Choroid plexus epithelial cell (primary cell): ENCODE results near the gene ROGDI.

Experiments
- DNase-seq: peaks from one replicate; pipeline ENCODE4 v3.0.0-alpha.2; 2010; ENCODE audit warnings: low read depth
- H3K4me3 ChIP-seq: 2 replicates; pipeline ENCODE4 v1.5.1; 2011; ENCODE audit warnings: low read depth, mild to moderate bottlenecking, control low read depth, low read length, moderate library complexity
- TF ChIP-seq, protein P1 (sequence below): conservative IDR thresholded peaks from 2 replicates; pipeline ENCODE4 v1.5.1; 2011; ENCODE audit warnings: low read depth, mild to moderate bottlenecking, control low read depth, inconsistent platforms, low read length, moderate library complexity

The ROGDI gene

DNA sequence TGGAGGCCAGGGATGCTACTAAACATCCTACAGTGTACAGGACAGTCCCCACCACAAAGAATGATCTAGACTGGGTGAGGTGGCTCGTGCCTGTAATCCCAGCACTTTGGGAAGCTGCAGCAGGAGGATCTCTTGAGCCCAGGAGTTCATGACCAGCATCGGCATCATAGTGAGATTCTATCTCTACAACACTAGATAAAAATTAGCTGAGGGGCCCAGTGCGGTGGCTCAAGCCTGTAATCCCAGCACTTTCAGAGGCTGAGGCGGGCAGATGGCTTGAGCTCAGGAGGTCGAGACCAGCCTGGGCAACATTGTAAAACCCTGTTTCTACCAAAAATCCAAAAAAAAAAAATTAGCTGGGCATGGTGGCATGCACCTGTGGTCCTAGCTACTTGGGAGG is 30.1 kb downstream of the ROGDI start:
- DNase-seq, result no peak
- TF ChIP-seq, protein P1, sequence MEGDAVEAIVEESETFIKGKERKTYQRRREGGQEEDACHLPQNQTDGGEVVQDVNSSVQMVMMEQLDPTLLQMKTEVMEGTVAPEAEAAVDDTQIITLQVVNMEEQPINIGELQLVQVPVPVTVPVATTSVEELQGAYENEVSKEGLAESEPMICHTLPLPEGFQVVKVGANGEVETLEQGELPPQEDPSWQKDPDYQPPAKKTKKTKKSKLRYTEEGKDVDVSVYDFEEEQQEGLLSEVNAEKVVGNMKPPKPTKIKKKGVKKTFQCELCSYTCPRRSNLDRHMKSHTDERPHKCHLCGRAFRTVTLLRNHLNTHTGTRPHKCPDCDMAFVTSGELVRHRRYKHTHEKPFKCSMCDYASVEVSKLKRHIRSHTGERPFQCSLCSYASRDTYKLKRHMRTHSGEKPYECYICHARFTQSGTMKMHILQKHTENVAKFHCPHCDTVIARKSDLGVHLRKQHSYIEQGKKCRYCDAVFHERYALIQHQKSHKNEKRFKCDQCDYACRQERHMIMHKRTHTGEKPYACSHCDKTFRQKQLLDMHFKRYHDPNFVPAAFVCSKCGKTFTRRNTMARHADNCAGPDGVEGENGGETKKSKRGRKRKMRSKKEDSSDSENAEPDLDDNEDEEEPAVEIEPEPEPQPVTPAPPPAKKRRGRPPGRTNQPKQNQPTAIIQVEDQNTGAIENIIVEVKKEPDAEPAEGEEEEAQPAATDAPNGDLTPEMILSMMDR, result no peak
- no peak overlapping the region for H3K4me3 ChIP-seq

DNA sequence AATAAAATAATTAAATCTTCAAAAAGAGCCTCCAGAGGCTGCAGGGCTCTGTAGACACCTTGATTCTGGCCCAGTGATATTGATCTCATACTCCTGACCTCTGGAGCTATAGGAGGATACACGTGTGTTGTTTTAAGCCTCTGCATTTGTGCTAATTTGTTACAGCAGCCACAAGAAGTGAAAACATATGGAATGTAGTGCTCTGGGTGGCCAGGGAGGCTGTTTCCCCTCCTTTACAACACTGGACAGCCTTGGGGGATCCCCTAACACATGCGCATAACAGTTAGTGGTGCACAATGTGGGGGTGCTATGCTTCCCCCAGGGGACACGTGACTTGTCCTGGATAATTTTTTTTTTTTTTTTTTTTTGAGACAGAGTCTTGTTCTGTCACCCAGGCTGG is 30.8 kb downstream of the ROGDI start:
- no peak overlapping the region for H3K4me3 ChIP-seq
- TF ChIP-seq, protein P1, result no peak
- no peak for DNase-seq

DNA sequence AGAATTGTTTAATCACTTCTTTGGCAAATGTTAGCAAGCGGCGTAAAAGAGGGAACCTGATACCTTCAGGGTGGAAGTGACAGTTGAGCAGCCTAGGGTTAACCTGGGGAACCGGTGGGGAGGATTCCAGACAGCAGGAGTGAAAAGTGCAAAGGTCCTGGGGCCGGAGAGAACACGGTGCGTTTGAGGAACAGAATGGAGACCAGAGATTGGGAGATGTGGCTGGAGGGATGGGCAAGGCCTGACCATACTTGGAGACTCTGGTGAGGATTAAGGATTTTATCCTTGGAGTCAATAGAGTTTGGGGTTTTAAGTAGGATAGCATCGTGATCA is 33.2 kb downstream of the ROGDI start:
- DNase-seq, result no peak
- TF ChIP-seq, protein P1, result no peak
- H3K4me3 ChIP-seq, result no peak overlapping the region

DNA sequence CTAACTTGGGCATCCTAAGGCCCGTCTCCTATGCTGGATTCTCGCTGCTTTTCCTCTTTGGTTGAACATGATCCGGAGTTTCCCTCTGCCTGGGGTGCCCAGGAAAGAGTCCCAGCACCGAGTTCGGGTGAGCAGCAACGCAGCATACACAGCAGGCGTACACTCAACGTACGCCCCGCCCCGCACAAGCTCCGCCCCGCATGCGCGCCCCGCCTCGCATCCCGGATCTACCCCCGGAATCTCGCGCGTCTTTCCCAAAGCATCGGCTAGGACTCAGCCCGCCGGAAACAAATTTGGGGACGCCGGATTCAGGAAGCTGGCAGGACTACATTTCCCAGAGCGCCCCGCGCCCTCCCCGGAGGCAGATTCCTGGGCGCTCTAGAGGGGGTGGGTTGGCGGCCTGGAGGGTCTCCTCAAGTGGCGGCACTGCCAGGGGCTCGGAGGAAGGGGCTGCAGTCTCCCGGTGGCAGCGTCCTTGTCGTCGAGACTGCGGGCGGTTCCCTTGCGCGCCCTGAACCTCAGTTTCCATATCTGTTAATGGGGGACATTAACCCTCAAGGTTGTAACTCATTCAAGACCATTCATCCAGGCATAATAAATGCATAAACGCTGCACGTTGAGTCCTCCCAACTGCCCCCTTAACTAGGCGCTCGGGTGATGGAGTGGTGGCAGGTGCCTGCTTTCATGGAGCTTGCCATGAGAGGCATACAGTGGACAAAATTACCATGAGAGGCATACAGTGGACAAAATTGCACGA is 33.7 kb downstream of the ROGDI start:
- DNase-seq, result peak; percentile 97
- TF ChIP-seq, protein P1, result no peak
- peak overlapping the region; percentile 67 for H3K4me3 ChIP-seq

DNA sequence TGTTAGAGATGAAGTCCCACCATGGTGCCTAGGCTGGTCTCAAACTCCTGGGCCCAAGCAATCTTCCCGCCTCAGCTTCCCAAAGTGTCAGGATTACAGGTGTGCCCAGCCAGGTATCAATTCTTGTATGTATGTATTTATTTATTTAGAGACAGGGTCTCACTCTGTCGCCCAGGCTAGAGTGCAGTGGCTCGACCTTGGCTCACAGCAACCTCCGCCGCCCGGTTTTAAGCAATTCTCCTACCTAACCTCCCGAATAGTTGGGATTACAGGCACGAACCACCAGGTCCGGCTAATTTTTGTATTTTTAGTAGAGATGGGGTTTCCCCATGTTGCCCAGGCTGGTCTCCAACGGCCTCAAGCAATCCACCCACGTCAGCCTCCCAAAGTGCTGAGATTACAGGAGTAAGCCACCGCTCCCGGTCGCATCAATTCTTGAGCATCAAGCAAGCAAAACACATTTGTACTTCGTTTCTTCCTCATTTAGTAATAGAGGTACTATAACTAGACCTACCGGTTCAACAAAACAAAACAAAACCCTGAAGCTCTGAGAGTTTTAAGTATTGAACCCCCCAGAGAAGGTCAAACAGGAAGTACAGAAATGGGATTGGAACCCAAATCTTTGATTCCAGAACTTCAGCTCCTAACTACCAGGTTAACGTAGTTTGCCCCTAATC is 34.4 kb downstream of the ROGDI start:
- TF ChIP-seq, protein P1, result no peak
- H3K4me3 ChIP-seq, result peak overlapping the region; percentile 67
- DNase-seq, result peak; percentile 57

DNA sequence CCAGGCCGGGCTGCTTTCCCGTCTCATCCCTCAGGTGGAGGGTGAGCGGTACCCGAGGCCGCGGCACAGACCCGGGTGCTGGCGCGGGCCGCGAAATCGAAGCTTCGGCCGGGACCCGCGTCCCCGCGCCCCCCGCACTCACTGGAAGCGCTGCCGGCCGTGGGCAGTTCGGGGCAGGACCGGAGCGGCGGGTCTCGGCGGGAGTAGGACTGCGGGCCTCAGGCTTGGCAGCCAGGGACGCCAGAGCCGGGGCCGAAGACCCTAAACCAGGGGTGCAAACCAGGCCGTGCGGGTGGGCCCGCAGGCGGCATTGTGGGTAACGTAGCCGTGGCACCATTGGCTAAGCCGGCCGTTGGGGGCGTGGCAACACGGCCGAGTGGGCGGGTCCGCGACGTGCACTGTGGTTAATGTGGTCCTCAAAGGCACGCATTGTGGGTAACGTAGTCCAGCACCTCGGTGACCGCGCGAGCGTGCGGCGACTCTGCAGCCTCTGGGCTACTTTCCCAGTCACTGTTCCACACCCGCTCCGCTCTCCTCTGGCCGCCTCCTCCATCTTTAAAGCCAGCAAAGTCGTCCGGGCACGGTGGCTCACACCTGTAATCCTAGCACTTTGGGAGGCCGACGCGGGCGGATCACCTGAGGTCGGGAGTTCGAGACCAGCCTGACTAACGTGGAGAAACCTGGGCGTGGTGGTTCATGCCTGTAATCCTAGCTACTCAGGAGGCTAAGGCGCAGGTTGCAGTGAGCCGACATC is 35.4 kb downstream of the ROGDI start, which contains the start of gene ZNF500:
Gene ZNF500, minus strand, starts transcription at position 288 of the 754 bp plus-strand sequence. CDS start 1,184 bp downstream, outside the sequence.
- H3K4me3 ChIP-seq, result peak within 1 kb of the TSS; percentile 92
- TF ChIP-seq, protein P1, result no peak
- DNase-seq, result peak; percentile 97
